OCI-LY1 (cell line): ENCODE measurements around the gene ST6GAL1.
A peak's percentile ranks its signal among the peaks of the same experiment; 100 is the strongest.

Experiments
- H2AFZ ChIP-seq: fragments of 200-600 bp; sonication (generic), shearing (Covaris generic); 2 replicates; pipeline ENCODE4 v1.6.0; 2014; ENCODE audit warnings: antibody characterized with exemption, mild to moderate bottlenecking, low read length
- H3F3A ChIP-seq: fragments of 200-600 bp; sonication (generic), shearing (Covaris generic); 2 replicates; pipeline ENCODE4 v1.6.0; 2014; ENCODE audit warnings: mild to moderate bottlenecking, antibody characterized with exemption, low read length, moderate library complexity; ENCODE audit not compliant: insufficient read depth
- H3K27ac ChIP-seq: fragments of 200-600 bp; sonication (generic); 2 replicates; pipeline ENCODE4 v1.5.1; 2014; ENCODE audit warnings: low read length, mixed run types, mild to moderate bottlenecking, low read depth; ENCODE audit not compliant: poor library complexity, severe bottlenecking
- H3K27me3 ChIP-seq: fragments of 200-600 bp; sonication (generic); 2 replicates; pipeline ENCODE4 v1.6.0; 2014; ENCODE audit warnings: antibody characterized with exemption, mild to moderate bottlenecking, low read length, moderate library complexity; ENCODE audit not compliant: insufficient read depth
- H3K36me3 ChIP-seq: fragments of 200-600 bp; sonication (generic); 2 replicates; pipeline ENCODE4 v1.6.1; 2014; ENCODE audit warnings: mild to moderate bottlenecking, antibody characterized with exemption, low read length, moderate library complexity, mixed read lengths; ENCODE audit not compliant: insufficient read depth
- H3K4me1 ChIP-seq: fragments of 200-600 bp; sonication (generic); 2 replicates; pipeline ENCODE4 v1.5.1; 2014; ENCODE audit warnings: mild to moderate bottlenecking, low read length, moderate library complexity; ENCODE audit not compliant: insufficient read depth, severe bottlenecking
- H3K4me2 ChIP-seq: fragments of 200-600 bp; sonication (generic), shearing (Covaris generic); 2 replicates; pipeline ENCODE4 v1.6.1; 2014; ENCODE audit warnings: low read length
- H3K4me3 ChIP-seq: fragments of 200-600 bp; sonication (generic); 2 replicates; pipeline ENCODE4 v1.5.1; 2014; ENCODE audit warnings: low read length, low read depth, mild to moderate bottlenecking, mixed read lengths; ENCODE audit not compliant: poor library complexity, severe bottlenecking
- H3K79me2 ChIP-seq: fragments of 200-600 bp; shearing (Covaris generic); 2 replicates; pipeline ENCODE4 v1.6.1; 2016; ENCODE audit warnings: mixed run types, low read length, mixed read lengths; ENCODE audit not compliant: insufficient read depth
- H3K9ac ChIP-seq: fragments of 200-600 bp; sonication (generic), shearing (Covaris generic); 2 replicates; pipeline ENCODE4 v1.6.1; 2014; ENCODE audit warnings: mild to moderate bottlenecking, low read length, mixed read lengths
- H3K9me2 ChIP-seq: fragments of 200-600 bp; sonication (generic), shearing (Covaris generic); 2 replicates; pipeline ENCODE4 v1.6.1; 2014; ENCODE audit warnings: low read depth, mild to moderate bottlenecking, low read length, mixed read lengths
- H3K9me3 ChIP-seq: fragments of 200-600 bp; shearing (Covaris generic); 2 replicates; pipeline ENCODE4 v1.6.1; 2014; ENCODE audit warnings: low read length, mixed read lengths
- H4K20me1 ChIP-seq: fragments of 200-600 bp; sonication (generic), shearing (Covaris generic); 2 replicates; pipeline ENCODE4 v1.6.0; 2016; ENCODE audit warnings: mild to moderate bottlenecking, low read length; ENCODE audit not compliant: insufficient read depth
- EZH2 ChIP-seq: fragments of 200-600 bp; sonication (generic), shearing (Covaris generic); IDR thresholded peaks from 2 replicates; pipeline ENCODE4 v1.8.0; 2017; ENCODE audit warnings: borderline replicate concordance, mixed run types, mild to moderate bottlenecking, antibody characterized with exemption, low read length, moderate library complexity, mixed read lengths
- TF ChIP-seq, protein P1 (sequence below): fragments of 200-600 bp; sonication (generic), shearing (Covaris generic); IDR thresholded peaks from 2 replicates; pipeline ENCODE4 v1.5.1; 2017; ENCODE audit warnings: mild to moderate bottlenecking, antibody characterized with exemption, low read length, moderate library complexity, mixed read lengths

The ST6GAL1 gene

DNA sequence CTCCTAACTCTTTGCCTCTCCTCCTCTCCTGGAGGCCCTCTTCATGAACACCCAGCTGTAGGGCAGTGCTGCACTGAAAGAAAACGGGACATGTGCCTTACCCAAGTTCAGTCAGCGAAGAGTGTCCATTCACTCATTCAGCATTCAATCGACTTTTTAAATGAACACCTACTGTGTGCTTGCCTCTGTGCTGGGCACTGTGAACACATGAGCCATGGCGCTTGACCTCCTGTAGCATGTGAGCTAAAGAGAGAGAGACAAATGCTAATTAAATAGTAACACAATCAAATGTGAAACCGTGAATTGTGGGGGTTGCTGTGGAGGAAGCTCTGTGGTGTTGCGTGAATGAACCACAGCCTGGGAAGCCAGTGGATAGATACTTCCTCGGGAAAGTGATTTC, 43.4 kb downstream of the ST6GAL1 start:
- Histone ChIP-seq H3K9me2 (no peaks in the 10 kb centered on the region), H2AFZ (no peak overlapping the region), H3K79me2 (no peaks in the 10 kb centered on the region), H3K4me1 (peaks cover 40% of the 10 kb centered on the region), H3K9me3 (no peaks in the 10 kb centered on the region), H3K27ac (peak overlapping the region; percentile 23), H3K4me3 (no peak overlapping the region), H3F3A (no peaks in the 10 kb centered on the region), H3K36me3 (peaks cover 96% of the 10 kb centered on the region), H3K4me2 (no peak overlapping the region), H3K9ac (no peak overlapping the region), H3K27me3 (no peaks in the 10 kb centered on the region), H4K20me1 (no peaks in the 10 kb centered on the region)
- TF ChIP-seq EZH2 = no peak
- TF ChIP-seq, protein P1, sequence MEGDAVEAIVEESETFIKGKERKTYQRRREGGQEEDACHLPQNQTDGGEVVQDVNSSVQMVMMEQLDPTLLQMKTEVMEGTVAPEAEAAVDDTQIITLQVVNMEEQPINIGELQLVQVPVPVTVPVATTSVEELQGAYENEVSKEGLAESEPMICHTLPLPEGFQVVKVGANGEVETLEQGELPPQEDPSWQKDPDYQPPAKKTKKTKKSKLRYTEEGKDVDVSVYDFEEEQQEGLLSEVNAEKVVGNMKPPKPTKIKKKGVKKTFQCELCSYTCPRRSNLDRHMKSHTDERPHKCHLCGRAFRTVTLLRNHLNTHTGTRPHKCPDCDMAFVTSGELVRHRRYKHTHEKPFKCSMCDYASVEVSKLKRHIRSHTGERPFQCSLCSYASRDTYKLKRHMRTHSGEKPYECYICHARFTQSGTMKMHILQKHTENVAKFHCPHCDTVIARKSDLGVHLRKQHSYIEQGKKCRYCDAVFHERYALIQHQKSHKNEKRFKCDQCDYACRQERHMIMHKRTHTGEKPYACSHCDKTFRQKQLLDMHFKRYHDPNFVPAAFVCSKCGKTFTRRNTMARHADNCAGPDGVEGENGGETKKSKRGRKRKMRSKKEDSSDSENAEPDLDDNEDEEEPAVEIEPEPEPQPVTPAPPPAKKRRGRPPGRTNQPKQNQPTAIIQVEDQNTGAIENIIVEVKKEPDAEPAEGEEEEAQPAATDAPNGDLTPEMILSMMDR = no peak

DNA sequence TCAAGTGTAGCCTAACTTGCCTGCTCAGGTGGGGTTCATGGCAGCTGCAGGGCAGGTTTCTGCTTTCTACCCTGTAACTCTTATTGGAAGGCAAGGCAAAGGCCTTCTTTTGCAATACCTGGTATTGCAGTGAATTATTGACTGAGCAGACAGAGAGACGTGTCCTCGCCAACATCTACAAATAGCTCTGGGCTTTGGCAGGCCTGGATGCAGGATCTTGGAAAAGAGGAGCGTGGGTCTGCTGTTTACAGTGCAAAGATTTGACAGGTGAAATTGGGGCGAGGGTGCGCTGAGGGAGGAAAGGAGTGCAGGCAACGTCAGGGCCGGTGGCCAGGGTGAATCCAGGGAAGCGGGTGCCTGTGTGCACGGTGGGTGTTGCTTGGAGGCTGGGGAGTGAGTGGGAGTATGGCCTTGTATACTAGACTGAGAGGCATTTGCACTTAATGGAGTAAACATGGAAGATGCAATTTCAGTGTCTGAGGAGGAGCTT, 44.5 kb downstream of the ST6GAL1 start:
- no peak overlapping the region for H2AFZ ChIP-seq
- no peak overlapping the region for H3K4me3 ChIP-seq
- no peaks in the 10 kb centered on the region for H3K79me2 ChIP-seq
- peaks cover 96% of the 10 kb centered on the region for H3K36me3 ChIP-seq
- no peaks in the 10 kb centered on the region for H3F3A ChIP-seq
- H4K20me1 ChIP-seq = no peaks in the 10 kb centered on the region
- no peaks in the 10 kb centered on the region for H3K9me3 ChIP-seq
- H3K9ac ChIP-seq = no peak overlapping the region
- peaks cover 40% of the 10 kb centered on the region for H3K4me1 ChIP-seq
- no peaks in the 10 kb centered on the region for H3K27me3 ChIP-seq
- TF ChIP-seq, protein P1 = no peak
- no peak for TF ChIP-seq EZH2
- peak overlapping the region; percentile 71 for H3K27ac ChIP-seq
- no peak overlapping the region for H3K4me2 ChIP-seq
- H3K9me2 ChIP-seq = no peaks in the 10 kb centered on the region

DNA sequence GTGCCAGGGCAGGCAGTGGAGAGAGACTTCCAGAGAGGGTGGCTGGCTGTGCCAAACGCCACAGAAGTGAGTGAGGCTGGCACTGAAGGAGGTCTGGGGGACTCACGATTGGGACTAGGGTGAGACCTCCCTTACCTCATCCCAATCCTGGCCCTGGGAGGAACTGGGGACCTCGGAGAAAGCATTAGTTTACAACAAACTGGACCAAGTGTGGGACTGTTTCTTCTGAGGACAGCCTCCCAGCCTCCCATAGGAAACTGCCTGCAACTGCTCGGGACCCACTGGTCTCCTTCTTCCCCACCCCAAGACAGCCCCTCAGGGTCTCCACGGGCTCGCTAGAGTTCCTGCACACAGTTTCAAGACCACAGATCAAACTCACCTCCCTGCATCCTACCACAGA, 45.4 kb downstream of the ST6GAL1 start:
- Histone ChIP-seq H2AFZ (no peak overlapping the region), H3K27ac (peak overlapping the region; percentile 71), H3K36me3 (peaks cover 94% of the 10 kb centered on the region), H3K4me3 (no peak overlapping the region), H3K4me2 (no peak overlapping the region), H3K9me2 (no peaks in the 10 kb centered on the region), H3K79me2 (no peaks in the 10 kb centered on the region), H4K20me1 (no peaks in the 10 kb centered on the region), H3F3A (no peaks in the 10 kb centered on the region), H3K9me3 (no peaks in the 10 kb centered on the region), H3K4me1 (peaks cover 40% of the 10 kb centered on the region), H3K27me3 (no peaks in the 10 kb centered on the region), H3K9ac (no peak overlapping the region)
- TF ChIP-seq, protein P1 = no peak
- TF ChIP-seq EZH2 = no peak
